HG03159 (cell line): ENCODE results near the gene GSN.

Source experiments
- ATAC-seq: cut with Tn5 transposase; IDR thresholded peaks from one replicate; pipeline ENCODE4 v1.9.1; 2021; ENCODE audit warnings: mild to moderate bottlenecking, moderate library complexity; ENCODE audit not compliant: unreplicated experiment

GSN gene

GRCh38 chr9:121267689-121268597 lies at the start of gene GSN:
GSN (plus strand) TSS chr9:121268162; CDS start chr9:121301972, 33,810 bp downstream.
- peak; percentile 66 for ATAC-seq

GRCh38 chr9:121218357-121219027 lies 49.5 kb upstream of the GSN start:
- no peak for ATAC-seq

- ATAC-seq: no peak
These were observed 48.4 kb upstream of the GSN start for GRCh38 chr9:121219530-121219929.

- ATAC-seq: no peak
These were observed 46.8 kb upstream of the GSN start for GRCh38 chr9:121220996-121221663.

GRCh38 chr9:121221664-121222055 lies 46.3 kb upstream of the GSN start:
- no peak for ATAC-seq

- no peak for ATAC-seq
These were observed 45.3 kb upstream of the GSN start for GRCh38 chr9:121222524-121223171.

- no peak for ATAC-seq
These were observed 42.7 kb upstream of the GSN start for GRCh38 chr9:121225240-121225639.

GRCh38 chr9:121226175-121226574 lies 41.8 kb upstream of the GSN start:
- no peak for ATAC-seq

- no peak for ATAC-seq
These were observed 40.1 kb upstream of the GSN start for GRCh38 chr9:121227862-121228261.

GRCh38 chr9:121230256-121230655 lies 37.7 kb upstream of the GSN start:
- no peak for ATAC-seq

GRCh38 chr9:121232251-121232650 lies 35.7 kb upstream of the GSN start:
- no peak for ATAC-seq

GRCh38 chr9:121233906-121234831 lies 33.8 kb upstream of the GSN start:
- no peak for ATAC-seq

- no peak for ATAC-seq
These were observed 33.2 kb upstream of the GSN start for GRCh38 chr9:121234832-121235161.

- ATAC-seq: no peak
These were observed 32.5 kb upstream of the GSN start for GRCh38 chr9:121235512-121235911.

GRCh38 chr9:121237916-121238315 lies 30.0 kb upstream of the GSN start:
- ATAC-seq: no peak

GRCh38 chr9:121239071-121239470 lies 28.9 kb upstream of the GSN start:
- no peak for ATAC-seq

- ATAC-seq: no peak
These were observed 28.1 kb upstream of the GSN start for GRCh38 chr9:121239851-121240250.

GRCh38 chr9:121240472-121241135 lies 27.4 kb upstream of the GSN start:
- no peak for ATAC-seq

GRCh38 chr9:121242219-121242958 lies 25.6 kb upstream of the GSN start:
- ATAC-seq: no peak
